Mononuclear cell (primary cell): ENCODE data around the gene SSX5. TPM values are rescaled to one million over a fixed set of nuclear protein-coding genes. Genes with fewer than 3 reads are reported as not detected.

ENCODE experiments used
- total RNA-seq: library from RNA; depleted of rRNA; stranded (reverse); fragments of >200 nt; gene quantifications from one replicate; pipeline ENCODE4 v1.2.3, GENCODE V29; 2012

SSX5 gene
- total RNA-seq, 1 donor: not detected

Other genes starting within 250 kb of the SSX5 start
- gene ZNF182, start 192.8 kb downstream of the SSX5 start, total RNA-seq: 4.6 TPM
- gene SPACA5, start 189.8 kb downstream of the SSX5 start, total RNA-seq: not detected
- 1.6 TPM for gene ZNF630, start 125.2 kb downstream of the SSX5 start, total RNA-seq
- not detected for gene SPACA5B, start 66.2 kb downstream of the SSX5 start, total RNA-seq
- not detected for gene SSX1, start 58.6 kb upstream of the SSX5 start, total RNA-seq
- gene SSX3, start 159.9 kb upstream of the SSX5 start, total RNA-seq: not detected
- not detected for gene SSX4, start 186.7 kb upstream of the SSX5 start, total RNA-seq
- gene SSX4B, start 215.2 kb upstream of the SSX5 start, total RNA-seq: not detected